GM12872 (cell line): ENCODE results near the gene SDC4.

Experiments used
- CTCF ChIP-seq: IDR thresholded peaks from 3 replicates; pipeline ENCODE4 v1.5.1; 2011; ENCODE audit warnings: low read depth, mild to moderate bottlenecking, low read length, moderate library complexity; ENCODE audit not compliant: insufficient read depth

Gene SDC4

GRCh38 chr20:45288376-45288775 is 59.8 kb downstream of the SDC4 start:
- TF ChIP-seq CTCF: no peak

GRCh38 chr20:45283551-45284057 is 64.6 kb downstream of the SDC4 start:
- TF ChIP-seq CTCF: no peak

- no peak for TF ChIP-seq CTCF
Measured at GRCh38 chr20:45282700-45283550, 65.3 kb downstream of the SDC4 start.

- no peak for TF ChIP-seq CTCF
Measured at GRCh38 chr20:45279992-45280391, 68.2 kb downstream of the SDC4 start.

GRCh38 chr20:45275338-45275737 is 72.9 kb downstream of the SDC4 start:
- no peak for TF ChIP-seq CTCF
